Measurements from ENCODE around the gene FBXW11.

DNA sequence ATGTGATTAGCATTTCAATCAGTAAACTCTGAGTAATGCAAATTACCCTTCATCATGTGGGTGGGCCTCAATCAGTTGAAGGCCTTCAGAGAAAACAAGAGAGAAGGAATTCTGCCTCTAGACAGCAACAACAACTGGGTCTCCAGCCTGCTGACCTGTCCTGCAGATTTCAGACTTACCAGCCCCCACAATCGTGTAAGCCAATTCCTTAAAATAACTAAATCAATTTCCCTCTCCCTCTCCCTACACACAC, 41.7 kb upstream of the FBXW11 start:
- TF ChIP-seq, protein P1, sequence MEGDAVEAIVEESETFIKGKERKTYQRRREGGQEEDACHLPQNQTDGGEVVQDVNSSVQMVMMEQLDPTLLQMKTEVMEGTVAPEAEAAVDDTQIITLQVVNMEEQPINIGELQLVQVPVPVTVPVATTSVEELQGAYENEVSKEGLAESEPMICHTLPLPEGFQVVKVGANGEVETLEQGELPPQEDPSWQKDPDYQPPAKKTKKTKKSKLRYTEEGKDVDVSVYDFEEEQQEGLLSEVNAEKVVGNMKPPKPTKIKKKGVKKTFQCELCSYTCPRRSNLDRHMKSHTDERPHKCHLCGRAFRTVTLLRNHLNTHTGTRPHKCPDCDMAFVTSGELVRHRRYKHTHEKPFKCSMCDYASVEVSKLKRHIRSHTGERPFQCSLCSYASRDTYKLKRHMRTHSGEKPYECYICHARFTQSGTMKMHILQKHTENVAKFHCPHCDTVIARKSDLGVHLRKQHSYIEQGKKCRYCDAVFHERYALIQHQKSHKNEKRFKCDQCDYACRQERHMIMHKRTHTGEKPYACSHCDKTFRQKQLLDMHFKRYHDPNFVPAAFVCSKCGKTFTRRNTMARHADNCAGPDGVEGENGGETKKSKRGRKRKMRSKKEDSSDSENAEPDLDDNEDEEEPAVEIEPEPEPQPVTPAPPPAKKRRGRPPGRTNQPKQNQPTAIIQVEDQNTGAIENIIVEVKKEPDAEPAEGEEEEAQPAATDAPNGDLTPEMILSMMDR (conservative IDR thresholded peaks at IDR 0.05), result no peak
- TF ChIP-seq EZH2 (IDR thresholded peaks at IDR 0.05; ENCODE audit: low read depth), result no peak
